Sigmoid colon (tissue), 4 donors: ENCODE results near the gene NNMT.

Experiments
- EP300 ChIP-seq, 4 donors: sonication (generic); formaldehyde crosslinking; IDR thresholded peaks; one replicate each; pipeline ENCODE4 v1.6.1; 2017; ENCODE audit warnings: antibody characterized with exemption in 4 of 4
- POLR2AphosphoS5 ChIP-seq, 4 donors: sonication (generic); formaldehyde crosslinking; IDR thresholded peaks; one replicate each; pipeline ENCODE4 v1.6.1; 2017; ENCODE audit warnings: antibody characterized with exemption in 4 of 4
- TF ChIP-seq, protein P1 (sequence below), 4 experiments: fragments of 450-650 bp in 3 of 4; fragments of 200-600 bp in 1 of 4; IDR thresholded peaks; one replicate each; pipeline ENCODE4 v1.5.1; 2016 to 2019; ENCODE audit warnings: antibody characterized with exemption in 4 of 4, mild to moderate bottlenecking in 3 of 4, moderate library complexity in 2 of 4

DNA sequence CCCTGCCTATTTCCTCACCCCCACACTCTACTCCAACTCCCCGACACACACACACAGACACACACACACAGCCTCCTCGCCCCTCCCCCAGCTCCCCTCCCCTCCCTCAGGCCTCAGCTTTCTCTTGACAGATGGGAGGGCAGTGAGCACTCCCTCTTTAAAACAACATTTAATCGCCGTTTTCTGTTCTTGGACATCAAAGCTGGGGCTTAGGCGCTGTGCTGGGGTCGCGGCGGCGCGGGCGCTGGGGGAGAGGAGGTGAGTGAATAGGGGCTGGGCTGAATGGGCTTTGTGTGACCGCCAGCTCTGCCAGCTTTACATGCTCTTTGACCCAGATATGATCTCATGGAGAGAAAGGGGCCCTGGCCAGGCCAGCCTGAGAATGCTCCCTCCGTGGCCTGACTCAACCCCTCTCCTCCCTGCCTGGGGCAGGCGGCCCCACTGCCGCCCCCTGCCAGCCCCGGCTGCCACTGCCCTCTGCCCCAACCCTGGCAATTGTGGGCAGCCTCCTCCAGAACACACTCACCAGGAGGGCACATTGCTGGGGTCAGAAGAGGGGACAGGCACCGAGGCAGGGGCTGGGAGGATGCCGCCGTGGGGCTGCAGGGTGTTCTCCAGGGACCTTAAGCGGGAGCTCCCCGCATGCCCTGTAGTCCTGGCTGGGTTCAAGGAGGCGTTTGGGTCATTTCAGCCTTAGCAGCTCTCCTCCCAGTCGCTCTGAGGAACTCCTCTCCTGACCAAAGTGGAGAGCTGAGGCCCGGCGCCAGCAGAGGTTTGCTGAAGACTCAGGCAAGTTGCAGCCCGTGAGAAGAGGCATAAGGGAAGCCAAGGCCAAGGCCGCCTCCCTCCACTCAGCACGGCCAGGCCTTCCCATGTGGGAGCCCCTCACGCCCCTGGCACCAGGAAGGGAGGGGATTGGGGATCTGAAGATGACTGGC lies 38.3 kb upstream of the NNMT start:
- TF ChIP-seq, protein P1, sequence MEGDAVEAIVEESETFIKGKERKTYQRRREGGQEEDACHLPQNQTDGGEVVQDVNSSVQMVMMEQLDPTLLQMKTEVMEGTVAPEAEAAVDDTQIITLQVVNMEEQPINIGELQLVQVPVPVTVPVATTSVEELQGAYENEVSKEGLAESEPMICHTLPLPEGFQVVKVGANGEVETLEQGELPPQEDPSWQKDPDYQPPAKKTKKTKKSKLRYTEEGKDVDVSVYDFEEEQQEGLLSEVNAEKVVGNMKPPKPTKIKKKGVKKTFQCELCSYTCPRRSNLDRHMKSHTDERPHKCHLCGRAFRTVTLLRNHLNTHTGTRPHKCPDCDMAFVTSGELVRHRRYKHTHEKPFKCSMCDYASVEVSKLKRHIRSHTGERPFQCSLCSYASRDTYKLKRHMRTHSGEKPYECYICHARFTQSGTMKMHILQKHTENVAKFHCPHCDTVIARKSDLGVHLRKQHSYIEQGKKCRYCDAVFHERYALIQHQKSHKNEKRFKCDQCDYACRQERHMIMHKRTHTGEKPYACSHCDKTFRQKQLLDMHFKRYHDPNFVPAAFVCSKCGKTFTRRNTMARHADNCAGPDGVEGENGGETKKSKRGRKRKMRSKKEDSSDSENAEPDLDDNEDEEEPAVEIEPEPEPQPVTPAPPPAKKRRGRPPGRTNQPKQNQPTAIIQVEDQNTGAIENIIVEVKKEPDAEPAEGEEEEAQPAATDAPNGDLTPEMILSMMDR (IDR thresholded peaks at IDR 0.05): peak in 1 of 4 experiments; percentile 11
- TF ChIP-seq EP300 (IDR thresholded peaks at IDR 0.05) (no peak), POLR2AphosphoS5 (IDR thresholded peaks at IDR 0.05) (peak in 3 of 4 donors; percentile 15 to 67 (median 34))
